Measurements from ENCODE around the gene GABRR3. TPM values are rescaled to one million over a fixed set of nuclear protein-coding genes. Genes with fewer than 3 reads are reported as not detected.

The GABRR3 gene
- polyA plus RNA-seq, 1 donor from 2014 or later = not detected

- Histone ChIP-seq H3K9me3 (ENCODE audit: low read length) (no peaks in the 10 kb centered on the region), H3K79me2 (replicated peaks; ENCODE audit: insufficient read depth, low read length) (no peaks in the 10 kb centered on the region), H3F3A (ENCODE audit: insufficient read depth, low read length, poor library complexity, severe bottlenecking) (no peaks in the 10 kb centered on the region), H3K36me3 (ENCODE audit: insufficient read depth, low read length) (no peaks in the 10 kb centered on the region), H3K4me2 (ENCODE audit: low read length) (no peak overlapping the region), H3K27me3 (ENCODE audit: insufficient read depth, low read depth, low read length) (no peaks in the 10 kb centered on the region), H2AFZ (ENCODE audit: low read depth, low read length) (no peak overlapping the region), H3K27ac (ENCODE audit: low read length) (no peak overlapping the region), H3K9ac (ENCODE audit: low read length) (no peak overlapping the region), H3K9me2 (ENCODE audit: insufficient read depth, low read length) (no peaks in the 10 kb centered on the region), H4K20me1 (ENCODE audit: insufficient read depth) (no peaks in the 10 kb centered on the region), H3K4me3 (ENCODE audit: low read length) (no peak overlapping the region)
- no peak for TF ChIP-seq RAD21 (conservative IDR thresholded peaks at IDR 0.05)
- TF ChIP-seq REST (IDR thresholded peaks at IDR 0.05; ENCODE audit: borderline replicate concordance) = no peak
- no peak for TF ChIP-seq MXI1 (conservative IDR thresholded peaks at IDR 0.05; ENCODE audit: poor library complexity, severe bottlenecking)
- TF ChIP-seq EP300 (conservative IDR thresholded peaks at IDR 0.05; ENCODE audit: poor library complexity, severe bottlenecking) = no peak
- no peak for TF ChIP-seq POLR2AphosphoS5 (IDR thresholded peaks at IDR 0.05)
- no peak for TF ChIP-seq TAF1 (IDR thresholded peaks at IDR 0.05; ENCODE audit: low read depth)
- no peak for TF ChIP-seq EZH2 (IDR thresholded peaks at IDR 0.05; ENCODE audit: borderline replicate concordance, insufficient read depth, low read length, poor library complexity, severe bottlenecking)
These were observed 79.1 kb downstream of the GABRR3 start for GRCh38 chr3:97956051-97956450.

- no peak overlapping the region for H3K9ac ChIP-seq (ENCODE audit: low read length)
- no peaks in the 10 kb centered on the region for H3K9me2 ChIP-seq (ENCODE audit: insufficient read depth, low read length)
- H3K9me3 ChIP-seq (ENCODE audit: low read length) = no peaks in the 10 kb centered on the region
- TF ChIP-seq SMC3 (conservative IDR thresholded peaks at IDR 0.05; ENCODE audit: poor library complexity) = no peak
- TF ChIP-seq MXI1 (conservative IDR thresholded peaks at IDR 0.05; ENCODE audit: poor library complexity, severe bottlenecking) = no peak
- TF ChIP-seq RAD21 (conservative IDR thresholded peaks at IDR 0.05) = no peak
- no peak for TF ChIP-seq TAF1 (IDR thresholded peaks at IDR 0.05; ENCODE audit: low read depth)
- TF ChIP-seq EP300 (conservative IDR thresholded peaks at IDR 0.05; ENCODE audit: poor library complexity, severe bottlenecking) = no peak
- no peak for TF ChIP-seq REST (IDR thresholded peaks at IDR 0.05; ENCODE audit: borderline replicate concordance)
- no peak for TF ChIP-seq POLR2AphosphoS5 (IDR thresholded peaks at IDR 0.05)
- no peak for TF ChIP-seq CTCF (IDR thresholded peaks at IDR 0.05; ENCODE audit: poor library complexity, severe bottlenecking)
- TF ChIP-seq EZH2 (IDR thresholded peaks at IDR 0.05; ENCODE audit: borderline replicate concordance, insufficient read depth, low read length, poor library complexity, severe bottlenecking) = no peak
- no peak overlapping the region for H3K4me2 ChIP-seq (ENCODE audit: low read length)
- H3K27ac ChIP-seq (ENCODE audit: low read length) = no peak overlapping the region
- H3K27me3 ChIP-seq (ENCODE audit: insufficient read depth, low read depth, low read length) = no peaks in the 10 kb centered on the region
- no peaks in the 10 kb centered on the region for H3K79me2 ChIP-seq (replicated peaks; ENCODE audit: insufficient read depth, low read length)
- H3F3A ChIP-seq (ENCODE audit: insufficient read depth, low read length, poor library complexity, severe bottlenecking) = no peaks in the 10 kb centered on the region
- H4K20me1 ChIP-seq (ENCODE audit: insufficient read depth) = no peaks in the 10 kb centered on the region
- H3K36me3 ChIP-seq (ENCODE audit: insufficient read depth, low read length) = no peaks in the 10 kb centered on the region
- H2AFZ ChIP-seq (ENCODE audit: low read depth, low read length) = no peak overlapping the region
- H3K4me3 ChIP-seq (ENCODE audit: low read length) = no peak overlapping the region
These were observed 80.8 kb downstream of the GABRR3 start for GRCh38 chr3:97954228-97954827.

All from neural cell (in vitro differentiated cells).